H1 (cell line): ENCODE measurements around the gene BABAM1. TPM values are rescaled to one million over a fixed set of nuclear protein-coding genes. Genes with fewer than 3 reads are reported as not detected.

Source experiments
- BRCA1 ChIP-seq: IDR thresholded peaks from 2 replicates; pipeline ENCODE4 v1.6.1; 2012; ENCODE audit warnings: low read depth, low read length, improper control_type of control experiment
- CBX8 ChIP-seq: fragments of 300-800, 300-1000 bp; sonication (generic); IDR thresholded peaks from 2 replicates; pipeline ENCODE4 v1.7.1; 2016; ENCODE audit warnings: low read depth, low read length, borderline replicate concordance
- CHD2 ChIP-seq: IDR thresholded peaks from 2 replicates; pipeline ENCODE4 v1.6.1; 2012; ENCODE audit warnings: low read length, improper control_type of control experiment
- NANOG ChIP-seq: IDR thresholded peaks from 2 replicates; pipeline ENCODE4 v1.6.1; 2011; ENCODE audit warnings: low read length, low read depth, mild to moderate bottlenecking, inconsistent platforms; ENCODE audit not compliant: insufficient read depth, poor library complexity, severe bottlenecking
- TAF1 ChIP-seq: IDR thresholded peaks from 2 replicates; pipeline ENCODE4 v1.6.1; 2011; ENCODE audit warnings: mild to moderate bottlenecking, low read depth, low read length
- polyA plus RNA-seq, 7 experiments: library from polyadenylated mRNA; depleted of rRNA in 3 of 7; stranded (reverse) in 5 of 7; unstranded in 2 of 7; fragments of >200 nt in 5 of 7; fragments of 200-250 nt in 2 of 7; gene quantifications; 1 replicate in 5 of 7; 2 replicates in 1 of 7; 4 replicates in 1 of 7; pipeline versions ENCODE4 v1.2.1 to v1.2.3, GENCODE V29; 2011 to 2013; ENCODE audit warnings: missing spikeins in 2 of 7, mixed read lengths in 2 of 7
- total RNA-seq: library from RNA; stranded (reverse); fragmentation: NEBNext Ultra II Directional; extraction: Animal tissue kit (Norgen Biotek cat#: 25700); gene quantifications from 2 replicates; pipeline ENCODE4 v1.2.1, GENCODE V29; 2021
- TF ChIP-seq, protein P1 (sequence below): fragments of 300-600 bp; sonication (generic); IDR thresholded peaks from 2 replicates; pipeline ENCODE4 v1.7.1; 2012; ENCODE audit warnings: low read length, moderate library complexity, mild to moderate bottlenecking, inconsistent platforms; ENCODE audit not compliant: insufficient replicate concordance

Gene BABAM1
- total and polyA plus RNA-seq, 2 of the 8 experiments (the other 6 are each of a cell fraction or from before 2014, with no cell fraction given): 127 to 133 TPM

DNA sequence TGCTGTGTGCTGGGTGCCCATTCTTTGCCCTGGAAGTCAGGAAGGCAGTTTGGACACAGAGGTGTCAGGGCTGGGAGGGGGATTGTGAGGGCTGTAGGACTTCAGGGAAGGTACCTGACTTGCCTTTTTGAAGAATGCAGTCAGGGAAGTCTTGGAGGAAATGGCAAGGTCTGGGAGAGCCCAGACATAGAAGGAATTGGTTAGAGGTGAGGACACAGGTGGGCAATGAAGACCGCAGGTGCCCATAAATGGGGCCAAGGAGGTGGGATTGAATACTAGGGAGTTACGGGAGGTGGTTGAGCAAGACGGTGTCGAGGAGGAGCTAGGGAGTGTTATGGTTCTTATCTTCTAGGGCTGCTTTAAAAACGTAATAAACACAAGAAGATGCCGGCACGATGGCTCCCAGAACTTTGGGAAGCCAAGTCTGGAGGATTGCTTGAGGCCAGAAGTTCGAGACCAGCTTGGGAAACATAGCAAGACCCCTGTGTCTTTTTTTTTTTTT is 40.7 kb downstream of the BABAM1 start (continued):
- TF ChIP-seq, protein P1, sequence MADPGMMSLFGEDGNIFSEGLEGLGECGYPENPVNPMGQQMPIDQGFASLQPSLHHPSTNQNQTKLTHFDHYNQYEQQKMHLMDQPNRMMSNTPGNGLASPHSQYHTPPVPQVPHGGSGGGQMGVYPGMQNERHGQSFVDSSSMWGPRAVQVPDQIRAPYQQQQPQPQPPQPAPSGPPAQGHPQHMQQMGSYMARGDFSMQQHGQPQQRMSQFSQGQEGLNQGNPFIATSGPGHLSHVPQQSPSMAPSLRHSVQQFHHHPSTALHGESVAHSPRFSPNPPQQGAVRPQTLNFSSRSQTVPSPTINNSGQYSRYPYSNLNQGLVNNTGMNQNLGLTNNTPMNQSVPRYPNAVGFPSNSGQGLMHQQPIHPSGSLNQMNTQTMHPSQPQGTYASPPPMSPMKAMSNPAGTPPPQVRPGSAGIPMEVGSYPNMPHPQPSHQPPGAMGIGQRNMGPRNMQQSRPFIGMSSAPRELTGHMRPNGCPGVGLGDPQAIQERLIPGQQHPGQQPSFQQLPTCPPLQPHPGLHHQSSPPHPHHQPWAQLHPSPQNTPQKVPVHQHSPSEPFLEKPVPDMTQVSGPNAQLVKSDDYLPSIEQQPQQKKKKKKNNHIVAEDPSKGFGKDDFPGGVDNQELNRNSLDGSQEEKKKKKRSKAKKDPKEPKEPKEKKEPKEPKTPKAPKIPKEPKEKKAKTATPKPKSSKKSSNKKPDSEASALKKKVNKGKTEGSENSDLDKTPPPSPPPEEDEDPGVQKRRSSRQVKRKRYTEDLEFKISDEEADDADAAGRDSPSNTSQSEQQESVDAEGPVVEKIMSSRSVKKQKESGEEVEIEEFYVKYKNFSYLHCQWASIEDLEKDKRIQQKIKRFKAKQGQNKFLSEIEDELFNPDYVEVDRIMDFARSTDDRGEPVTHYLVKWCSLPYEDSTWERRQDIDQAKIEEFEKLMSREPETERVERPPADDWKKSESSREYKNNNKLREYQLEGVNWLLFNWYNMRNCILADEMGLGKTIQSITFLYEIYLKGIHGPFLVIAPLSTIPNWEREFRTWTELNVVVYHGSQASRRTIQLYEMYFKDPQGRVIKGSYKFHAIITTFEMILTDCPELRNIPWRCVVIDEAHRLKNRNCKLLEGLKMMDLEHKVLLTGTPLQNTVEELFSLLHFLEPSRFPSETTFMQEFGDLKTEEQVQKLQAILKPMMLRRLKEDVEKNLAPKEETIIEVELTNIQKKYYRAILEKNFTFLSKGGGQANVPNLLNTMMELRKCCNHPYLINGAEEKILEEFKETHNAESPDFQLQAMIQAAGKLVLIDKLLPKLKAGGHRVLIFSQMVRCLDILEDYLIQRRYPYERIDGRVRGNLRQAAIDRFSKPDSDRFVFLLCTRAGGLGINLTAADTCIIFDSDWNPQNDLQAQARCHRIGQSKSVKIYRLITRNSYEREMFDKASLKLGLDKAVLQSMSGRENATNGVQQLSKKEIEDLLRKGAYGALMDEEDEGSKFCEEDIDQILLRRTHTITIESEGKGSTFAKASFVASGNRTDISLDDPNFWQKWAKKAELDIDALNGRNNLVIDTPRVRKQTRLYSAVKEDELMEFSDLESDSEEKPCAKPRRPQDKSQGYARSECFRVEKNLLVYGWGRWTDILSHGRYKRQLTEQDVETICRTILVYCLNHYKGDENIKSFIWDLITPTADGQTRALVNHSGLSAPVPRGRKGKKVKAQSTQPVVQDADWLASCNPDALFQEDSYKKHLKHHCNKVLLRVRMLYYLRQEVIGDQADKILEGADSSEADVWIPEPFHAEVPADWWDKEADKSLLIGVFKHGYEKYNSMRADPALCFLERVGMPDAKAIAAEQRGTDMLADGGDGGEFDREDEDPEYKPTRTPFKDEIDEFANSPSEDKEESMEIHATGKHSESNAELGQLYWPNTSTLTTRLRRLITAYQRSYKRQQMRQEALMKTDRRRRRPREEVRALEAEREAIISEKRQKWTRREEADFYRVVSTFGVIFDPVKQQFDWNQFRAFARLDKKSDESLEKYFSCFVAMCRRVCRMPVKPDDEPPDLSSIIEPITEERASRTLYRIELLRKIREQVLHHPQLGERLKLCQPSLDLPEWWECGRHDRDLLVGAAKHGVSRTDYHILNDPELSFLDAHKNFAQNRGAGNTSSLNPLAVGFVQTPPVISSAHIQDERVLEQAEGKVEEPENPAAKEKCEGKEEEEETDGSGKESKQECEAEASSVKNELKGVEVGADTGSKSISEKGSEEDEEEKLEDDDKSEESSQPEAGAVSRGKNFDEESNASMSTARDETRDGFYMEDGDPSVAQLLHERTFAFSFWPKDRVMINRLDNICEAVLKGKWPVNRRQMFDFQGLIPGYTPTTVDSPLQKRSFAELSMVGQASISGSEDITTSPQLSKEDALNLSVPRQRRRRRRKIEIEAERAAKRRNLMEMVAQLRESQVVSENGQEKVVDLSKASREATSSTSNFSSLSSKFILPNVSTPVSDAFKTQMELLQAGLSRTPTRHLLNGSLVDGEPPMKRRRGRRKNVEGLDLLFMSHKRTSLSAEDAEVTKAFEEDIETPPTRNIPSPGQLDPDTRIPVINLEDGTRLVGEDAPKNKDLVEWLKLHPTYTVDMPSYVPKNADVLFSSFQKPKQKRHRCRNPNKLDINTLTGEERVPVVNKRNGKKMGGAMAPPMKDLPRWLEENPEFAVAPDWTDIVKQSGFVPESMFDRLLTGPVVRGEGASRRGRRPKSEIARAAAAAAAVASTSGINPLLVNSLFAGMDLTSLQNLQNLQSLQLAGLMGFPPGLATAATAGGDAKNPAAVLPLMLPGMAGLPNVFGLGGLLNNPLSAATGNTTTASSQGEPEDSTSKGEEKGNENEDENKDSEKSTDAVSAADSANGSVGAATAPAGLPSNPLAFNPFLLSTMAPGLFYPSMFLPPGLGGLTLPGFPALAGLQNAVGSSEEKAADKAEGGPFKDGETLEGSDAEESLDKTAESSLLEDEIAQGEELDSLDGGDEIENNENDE: no peak
- TF ChIP-seq NANOG: no peak
- TF ChIP-seq TAF1: no peak
- TF ChIP-seq CBX8: no peak
- no peak for TF ChIP-seq BRCA1
- no peak for TF ChIP-seq CHD2
- TF ChIP-seq, all 59 proteins: peak for 0
